HepG2 (cell line): ENCODE measurements around the gene VAMP8. TPM values are rescaled to one million over a fixed set of nuclear protein-coding genes. Genes with fewer than 3 reads are reported as not detected.
A peak's percentile ranks its signal among the peaks of the same experiment; 100 is the strongest.

Source experiments
- CSRNP1 ChIP-seq: sonication (generic); formaldehyde crosslinking; IDR thresholded peaks from 2 replicates; pipeline ENCODE4 v1.8.1; 2023; ENCODE audit warnings: mild to moderate bottlenecking, missing genetic modification reagents
- DMTF1 ChIP-seq: sonication (generic); formaldehyde crosslinking; IDR thresholded peaks from 2 replicates; pipeline ENCODE4 v1.4.0; 2020; ENCODE audit warnings: mild to moderate bottlenecking, missing genetic modification reagents
- GTF3A ChIP-seq: sonication (generic); formaldehyde crosslinking; conservative IDR thresholded peaks from 2 replicates; pipeline ENCODE4 v1.4.0; 2020; ENCODE audit warnings: mild to moderate bottlenecking, missing genetic modification reagents
- HOXA3 ChIP-seq: sonication (generic); formaldehyde crosslinking; IDR thresholded peaks from 2 replicates; pipeline ENCODE4 v1.5.0; 2020; ENCODE audit warnings: missing genetic modification reagents
- JUNB ChIP-seq: sonication (generic); formaldehyde crosslinking; IDR thresholded peaks from 2 replicates; pipeline ENCODE4 v1.8.0; 2022; ENCODE audit warnings: missing genetic modification reagents, mild to moderate bottlenecking, borderline replicate concordance
- KDM1A ChIP-seq: IDR thresholded peaks from 2 replicates; pipeline ENCODE4 v1.6.1; 2016; ENCODE audit warnings: missing compliant biosample characterization
- KIAA2018 ChIP-seq: sonication (generic); formaldehyde crosslinking; IDR thresholded peaks from 2 replicates; pipeline ENCODE4 v1.5.0; 2020; ENCODE audit warnings: mild to moderate bottlenecking, missing genetic modification reagents, borderline replicate concordance
- KMT2A ChIP-seq: sonication (generic); formaldehyde crosslinking; IDR thresholded peaks from 2 replicates; pipeline ENCODE4 v1.4.0; 2020; ENCODE audit warnings: missing genetic modification reagents
- MIER3 ChIP-seq: IDR thresholded peaks from 2 replicates; pipeline ENCODE4 v1.6.1; 2016; ENCODE audit warnings: missing compliant biosample characterization, borderline replicate concordance
- NPAS2 ChIP-seq: sonication (generic); formaldehyde crosslinking; IDR thresholded peaks from 2 replicates; pipeline ENCODE4 v1.8.0; 2022; ENCODE audit warnings: mild to moderate bottlenecking, missing genetic modification reagents, borderline replicate concordance
- RAD51 ChIP-seq: fragments of 450-650 bp; IDR thresholded peaks from 2 replicates; pipeline ENCODE4 v1.6.1; 2016; ENCODE audit warnings: borderline replicate concordance
- TCF7L2 ChIP-seq: IDR thresholded peaks from 2 replicates; pipeline ENCODE4 v1.6.1; 2011; ENCODE audit warnings: mild to moderate bottlenecking, low read depth, low read length, moderate library complexity
- ZFP41 ChIP-seq: sonication (generic); formaldehyde crosslinking; IDR thresholded peaks from 2 replicates; pipeline ENCODE4 v1.4.0; 2020; ENCODE audit warnings: mild to moderate bottlenecking, missing genetic modification reagents, borderline replicate concordance
- ZNF589 ChIP-seq: sonication (generic); formaldehyde crosslinking; conservative IDR thresholded peaks from 2 replicates; pipeline ENCODE4 v1.8.0; 2022; ENCODE audit warnings: mild to moderate bottlenecking, moderate library complexity, missing genetic modification reagents
- ZNF660 ChIP-seq: sonication (generic); formaldehyde crosslinking; IDR thresholded peaks from 2 replicates; pipeline ENCODE4 v1.5.1; 2020; ENCODE audit warnings: mild to moderate bottlenecking, low read depth, missing genetic modification reagents, borderline replicate concordance
- ZNF746 ChIP-seq: sonication (generic); formaldehyde crosslinking; IDR thresholded peaks from 2 replicates; pipeline ENCODE4 v1.8.0; 2022; ENCODE audit warnings: mild to moderate bottlenecking, missing genetic modification reagents
- ZNF800 ChIP-seq: sonication (generic); formaldehyde crosslinking; IDR thresholded peaks from 2 replicates; pipeline ENCODE4 v1.4.0; 2020; ENCODE audit warnings: missing genetic modification reagents
- polyA plus RNA-seq, 8 experiments: library from polyadenylated mRNA; depleted of rRNA in 3 of 8; stranded (reverse) in 7 of 8; unstranded in 1 of 8; fragments of >200 nt; fragmentation: Illumina TruSeq in 4 of 8; extraction: Trizol in 4 of 8; gene quantifications; 2 replicates each; pipeline versions ENCODE4 v1.2.1 to v1.2.3, GENCODE V29; 2011 to 2016; ENCODE audit warnings: low read depth in 4 of 8, missing spikeins in 1 of 8, mixed read lengths in 1 of 8; ENCODE audit not compliant: insufficient read depth in 1 of 8
- total RNA-seq, 5 experiments: library from RNA; depleted of rRNA; stranded (reverse); fragments of >200 nt; fragmentation: Illumina TruSeq; extraction: Trizol; gene quantifications; 2 replicates each; pipeline ENCODE4 v1.2.3, GENCODE V29; 2016; ENCODE audit warnings: low read depth in 1 of 5

The VAMP8 gene
- total and polyA plus RNA-seq, 2 of the 13 experiments (the other 11 are each of a cell fraction or from before 2014, with no cell fraction given), result 83.3 to 157 TPM

GRCh38 chr2:85564144-85564563 lies 13.2 kb upstream of the VAMP8 start (continued):
- TF ChIP-seq KIAA2018 (CRISPR knock-in tag) (no peak), TCF7L2 (no peak), CSRNP1 (CRISPR knock-in tag) (no peak), NPAS2 (CRISPR knock-in tag) (0 out of 2 replicates have a peak, but pooled peaks have one; percentile 51), KMT2A (CRISPR knock-in tag) (no peak), HOXA3 (CRISPR knock-in tag) (no peak), ZNF800 (CRISPR knock-in tag) (no peak), GTF3A (CRISPR knock-in tag) (no peak), KDM1A (CRISPR knock-in tag) (no peak), ZNF660 (no peak), ZNF589 (CRISPR knock-in tag) (no peak), ZFP41 (CRISPR knock-in tag) (no peak), MIER3 (CRISPR knock-in tag) (no peak), DMTF1 (CRISPR knock-in tag) (no peak), ZNF746 (CRISPR knock-in tag) (no peak), JUNB (CRISPR knock-in tag) (no peak), RAD51 (no peak)
